Medulla oblongata (tissue), 1 donor: ENCODE measurements around the gene SLC28A1.
"Not testable (repeated sequence)": the region's sequence is repeated elsewhere in the genome, so short reads cannot be mapped to it uniquely, and the experiment has no call there.

Experiments
- DNase-seq: peaks from one replicate; pipeline ENCODE4 v3.0.0-alpha.2; 2015; ENCODE audit errors: extremely low spot score

Gene SLC28A1

GRCh38 chr15:84861781-84862180 is 22.7 kb upstream of the SLC28A1 start:
- DNase-seq: no peak

- DNase-seq: no peak
These were observed 22.1 kb upstream of the SLC28A1 start for GRCh38 chr15:84862214-84862975.

GRCh38 chr15:84863565-84864443 is 20.7 kb upstream of the SLC28A1 start:
- DNase-seq: peak; percentile 53

- DNase-seq: no peak
These were observed 20.0 kb upstream of the SLC28A1 start for GRCh38 chr15:84864444-84864795.

- DNase-seq: no peak
These were observed 19.3 kb upstream of the SLC28A1 start for GRCh38 chr15:84865074-84865569.

GRCh38 chr15:84868037-84868880 is 16.2 kb upstream of the SLC28A1 start:
- no peak for DNase-seq

- DNase-seq: no peak
These were observed 15.0 kb upstream of the SLC28A1 start for GRCh38 chr15:84869510-84869909.

- no peak for DNase-seq
These were observed 13.0 kb upstream of the SLC28A1 start for GRCh38 chr15:84871428-84871985.

- DNase-seq: no peak
These were observed 12.2 kb upstream of the SLC28A1 start for GRCh38 chr15:84872009-84872910.

- no peak for DNase-seq
These were observed 10.5 kb upstream of the SLC28A1 start for GRCh38 chr15:84873997-84874396.

GRCh38 chr15:84874981-84875699 is 9.3 kb upstream of the SLC28A1 start:
- peak; percentile 83 for DNase-seq

GRCh38 chr15:84876269-84876668 is 8.2 kb upstream of the SLC28A1 start:
- DNase-seq: no peak

- DNase-seq: not testable (repeated sequence)
These were observed 6.8 kb upstream of the SLC28A1 start for GRCh38 chr15:84877701-84878100.

GRCh38 chr15:84878504-84878903 is 6.0 kb upstream of the SLC28A1 start:
- peak; percentile 74 for DNase-seq

- DNase-seq: no peak
These were observed 5.2 kb upstream of the SLC28A1 start for GRCh38 chr15:84879088-84879780.

- no peak for DNase-seq
These were observed 4.5 kb upstream of the SLC28A1 start for GRCh38 chr15:84880007-84880406.

GRCh38 chr15:84880822-84881519 is 3.5 kb upstream of the SLC28A1 start:
- no peak for DNase-seq

- no peak for DNase-seq
These were observed 3.0 kb upstream of the SLC28A1 start for GRCh38 chr15:84881520-84881830.

- no peak for DNase-seq
These were observed 996 bp upstream of the SLC28A1 start for GRCh38 chr15:84883466-84883865.
